ENCODE results near the gene RPGR. TPM values are rescaled to one million over a fixed set of nuclear protein-coding genes. Genes with fewer than 3 reads are reported as not detected.

RPGR gene
- polyA plus RNA-seq, 1 donor from 2014 or later = 6.5 TPM

- no peak overlapping the region for H2AFZ ChIP-seq (ENCODE audit: low read depth, low read length)
- H3K9ac ChIP-seq (ENCODE audit: low read length) = no peak overlapping the region
- no peaks in the 10 kb centered on the region for H3K9me2 ChIP-seq (ENCODE audit: insufficient read depth, low read length)
- TF ChIP-seq POLR2AphosphoS5 (IDR thresholded peaks at IDR 0.05) = no peak
- TF ChIP-seq SMC3 (conservative IDR thresholded peaks at IDR 0.05; ENCODE audit: poor library complexity) = no peak
- no peak for TF ChIP-seq RAD21 (conservative IDR thresholded peaks at IDR 0.05)
- no peak for TF ChIP-seq REST (IDR thresholded peaks at IDR 0.05; ENCODE audit: borderline replicate concordance)
- TF ChIP-seq CTCF (IDR thresholded peaks at IDR 0.05; ENCODE audit: poor library complexity, severe bottlenecking) = no peak
- no peak for TF ChIP-seq EZH2 (IDR thresholded peaks at IDR 0.05; ENCODE audit: borderline replicate concordance, insufficient read depth, low read length, poor library complexity, severe bottlenecking)
- TF ChIP-seq TAF1 (IDR thresholded peaks at IDR 0.05; ENCODE audit: low read depth) = no peak
- no peak for TF ChIP-seq EP300 (conservative IDR thresholded peaks at IDR 0.05; ENCODE audit: poor library complexity, severe bottlenecking)
- H3K27ac ChIP-seq (ENCODE audit: low read length) = no peak overlapping the region
- no peaks in the 10 kb centered on the region for H3K79me2 ChIP-seq (replicated peaks; ENCODE audit: insufficient read depth, low read length)
- no peaks in the 10 kb centered on the region for H3K9me3 ChIP-seq (ENCODE audit: low read length)
- no peaks in the 10 kb centered on the region for H3K36me3 ChIP-seq (ENCODE audit: insufficient read depth, low read length)
- H3K4me3 ChIP-seq (ENCODE audit: low read length) = no peak overlapping the region
- H3K27me3 ChIP-seq (ENCODE audit: insufficient read depth, low read depth, low read length) = no peaks in the 10 kb centered on the region
- H3K4me2 ChIP-seq (ENCODE audit: low read length) = no peak overlapping the region
- no peaks in the 10 kb centered on the region for H3F3A ChIP-seq (ENCODE audit: insufficient read depth, low read length, poor library complexity, severe bottlenecking)
- H4K20me1 ChIP-seq (ENCODE audit: insufficient read depth) = no peaks in the 10 kb centered on the region
These were observed 33.6 kb downstream of the RPGR start for GRCh38 chrX:38293741-38294140.

GRCh38 chrX:38287674-38288073 lies 39.6 kb downstream of the RPGR start:
- H4K20me1 ChIP-seq (ENCODE audit: insufficient read depth) = no peaks in the 10 kb centered on the region
- no peak overlapping the region for H3K27ac ChIP-seq (ENCODE audit: low read length)
- TF ChIP-seq EZH2 (IDR thresholded peaks at IDR 0.05; ENCODE audit: borderline replicate concordance, insufficient read depth, low read length, poor library complexity, severe bottlenecking) (no peak), CTCF (IDR thresholded peaks at IDR 0.05; ENCODE audit: poor library complexity, severe bottlenecking) (no peak), MXI1 (conservative IDR thresholded peaks at IDR 0.05; ENCODE audit: poor library complexity, severe bottlenecking) (no peak), EP300 (conservative IDR thresholded peaks at IDR 0.05; ENCODE audit: poor library complexity, severe bottlenecking) (no peak), POLR2AphosphoS5 (IDR thresholded peaks at IDR 0.05) (no peak), TAF1 (IDR thresholded peaks at IDR 0.05; ENCODE audit: low read depth) (no peak), REST (IDR thresholded peaks at IDR 0.05; ENCODE audit: borderline replicate concordance) (no peak), SMC3 (conservative IDR thresholded peaks at IDR 0.05; ENCODE audit: poor library complexity) (no peak), RAD21 (conservative IDR thresholded peaks at IDR 0.05) (no peak)
- H3K36me3 ChIP-seq (ENCODE audit: insufficient read depth, low read length) = no peaks in the 10 kb centered on the region
- H3K9me3 ChIP-seq (ENCODE audit: low read length) = no peaks in the 10 kb centered on the region
- H3K4me2 ChIP-seq (ENCODE audit: low read length) = no peak overlapping the region
- no peaks in the 10 kb centered on the region for H3K9me2 ChIP-seq (ENCODE audit: insufficient read depth, low read length)
- H3K27me3 ChIP-seq (ENCODE audit: insufficient read depth, low read depth, low read length) = no peaks in the 10 kb centered on the region
- H3K9ac ChIP-seq (ENCODE audit: low read length) = no peak overlapping the region
- no peak overlapping the region for H2AFZ ChIP-seq (ENCODE audit: low read depth, low read length)
- no peaks in the 10 kb centered on the region for H3K79me2 ChIP-seq (replicated peaks; ENCODE audit: insufficient read depth, low read length)
- no peak overlapping the region for H3K4me3 ChIP-seq (ENCODE audit: low read length)
- no peaks in the 10 kb centered on the region for H3F3A ChIP-seq (ENCODE audit: insufficient read depth, low read length, poor library complexity, severe bottlenecking)

All from neural cell (in vitro differentiated cells).